Glomerular endothelial cell (primary cell): Measurements from ENCODE around the gene SYCE3. TPM values are rescaled to one million over a fixed set of nuclear protein-coding genes. Genes with fewer than 3 reads are reported as not detected.
"Not testable (repeated sequence)": the region's sequence is repeated elsewhere in the genome, so short reads cannot be mapped to it uniquely, and the experiment has no call there.

Experiments
- DNase-seq: peaks from one replicate; pipeline ENCODE4 v3.0.0-alpha.2; 2011; ENCODE audit warnings: low read depth, low spot score; ENCODE audit errors: extremely low read depth
- total RNA-seq: library from RNA; depleted of rRNA; stranded (reverse); fragments of >200 nt; gene quantifications from 2 replicates; pipeline ENCODE4 v1.2.3, GENCODE V29; 2015

SYCE3 gene
- total RNA-seq, 1 donor from 2014 or later, result 2.6 TPM

GRCh38 chr22:50551160-50551752 is 11.5 kb downstream of the SYCE3 start:
- no peak for DNase-seq

DNA sequence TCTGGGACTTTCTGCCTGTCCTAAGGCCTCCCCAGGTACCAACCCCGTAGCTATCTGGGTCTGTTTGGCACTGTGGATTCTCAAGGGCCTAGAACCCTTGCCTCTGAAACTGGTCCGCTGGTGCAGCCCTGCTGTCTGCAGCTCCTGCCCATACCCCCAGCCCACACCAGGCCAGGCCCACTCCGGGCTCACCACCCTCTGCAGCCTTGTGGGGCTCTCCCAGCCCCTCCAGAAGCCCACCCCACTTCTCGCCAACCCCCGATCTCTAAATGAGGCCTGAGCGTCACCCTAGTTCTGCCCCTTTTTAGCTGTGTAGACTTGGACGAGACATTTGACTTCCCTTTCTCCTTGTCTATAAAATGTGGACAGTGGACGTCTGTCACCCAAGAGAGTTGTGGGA is 12.3 kb downstream of the SYCE3 start:
- DNase-seq, result no peak

DNA sequence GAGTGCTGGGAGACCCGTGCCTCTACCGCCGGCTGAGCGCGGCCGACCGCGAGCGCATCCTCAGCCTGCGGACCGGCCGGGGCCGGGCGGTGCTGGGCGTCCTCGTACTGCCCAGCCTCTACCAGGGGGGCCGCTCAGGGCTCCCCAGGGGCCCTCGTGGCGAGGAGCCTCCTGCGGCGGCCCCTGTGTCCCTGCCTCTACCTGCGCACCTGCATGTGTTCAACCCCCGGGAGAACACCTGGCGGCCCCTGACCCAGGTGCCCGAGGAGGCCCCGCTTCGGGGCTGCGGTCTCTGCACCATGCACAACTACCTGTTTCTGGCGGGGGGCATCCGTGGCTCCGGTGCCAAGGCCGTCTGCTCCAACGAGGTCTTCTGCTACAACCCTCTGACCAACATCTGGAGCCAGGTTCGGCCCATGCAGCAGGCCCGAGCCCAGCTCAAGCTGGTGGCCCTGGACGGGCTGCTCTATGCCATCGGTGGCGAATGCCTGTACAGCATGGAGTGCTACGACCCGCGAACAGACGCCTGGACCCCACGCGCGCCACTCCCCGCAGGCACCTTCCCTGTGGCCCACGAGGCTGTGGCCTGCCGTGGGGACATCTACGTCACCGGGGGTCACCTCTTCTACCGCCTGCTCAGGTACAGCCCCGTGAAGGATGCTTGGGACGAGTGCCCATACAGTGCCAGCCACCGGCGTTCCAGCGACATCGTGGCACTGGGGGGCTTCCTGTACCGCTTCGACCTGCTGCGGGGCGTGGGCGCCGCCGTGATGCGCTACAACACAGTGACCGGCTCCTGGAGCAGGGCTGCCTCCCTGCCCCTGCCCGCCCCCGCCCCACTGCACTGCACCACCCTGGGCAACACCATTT is 13.6 kb downstream of the SYCE3 start:
- DNase-seq, result no peak

DNA sequence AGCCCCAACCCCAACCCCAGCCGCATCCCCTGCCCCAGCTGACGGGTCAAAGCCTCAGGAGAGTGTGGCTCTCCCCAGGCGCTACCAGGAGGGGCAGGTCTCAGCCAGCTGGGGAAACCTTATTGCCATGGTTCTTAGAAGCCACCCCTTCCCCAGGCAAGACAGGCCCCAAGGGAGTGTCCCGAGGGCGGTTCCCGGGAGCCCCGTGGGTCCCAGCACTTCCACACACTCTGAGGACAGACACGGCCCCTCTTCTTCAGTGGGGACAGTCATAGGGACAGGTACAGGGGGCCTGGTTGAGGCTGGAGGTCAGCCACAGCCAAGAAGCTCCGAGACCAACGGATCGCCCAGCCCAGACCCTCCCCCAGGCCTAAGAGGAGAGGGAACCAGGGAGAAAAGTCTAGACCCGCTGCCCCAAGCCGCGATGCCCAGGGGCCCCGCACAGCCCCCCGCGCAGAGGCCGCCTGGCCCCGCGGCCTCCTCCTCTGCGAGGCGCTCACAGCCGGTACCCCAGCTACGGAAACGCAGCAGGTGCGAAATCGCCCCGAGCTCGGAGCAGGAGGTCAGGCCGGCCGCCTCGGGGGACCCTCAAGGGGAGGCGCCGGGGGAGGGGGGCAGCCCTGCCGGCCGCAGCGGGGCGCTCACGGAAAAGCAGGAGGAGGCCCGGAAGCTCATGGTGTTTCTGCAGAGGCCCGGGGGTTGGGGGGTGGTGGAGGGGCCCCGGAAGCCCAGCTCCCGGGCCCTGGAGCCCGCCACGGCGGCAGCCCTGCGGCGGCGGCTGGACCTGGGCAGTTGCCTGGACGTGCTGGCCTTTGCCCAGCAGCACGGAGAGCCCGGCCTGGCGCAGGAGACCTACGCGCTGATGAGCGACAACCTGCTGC is 14.4 kb downstream of the SYCE3 start:
- no peak for DNase-seq

DNA sequence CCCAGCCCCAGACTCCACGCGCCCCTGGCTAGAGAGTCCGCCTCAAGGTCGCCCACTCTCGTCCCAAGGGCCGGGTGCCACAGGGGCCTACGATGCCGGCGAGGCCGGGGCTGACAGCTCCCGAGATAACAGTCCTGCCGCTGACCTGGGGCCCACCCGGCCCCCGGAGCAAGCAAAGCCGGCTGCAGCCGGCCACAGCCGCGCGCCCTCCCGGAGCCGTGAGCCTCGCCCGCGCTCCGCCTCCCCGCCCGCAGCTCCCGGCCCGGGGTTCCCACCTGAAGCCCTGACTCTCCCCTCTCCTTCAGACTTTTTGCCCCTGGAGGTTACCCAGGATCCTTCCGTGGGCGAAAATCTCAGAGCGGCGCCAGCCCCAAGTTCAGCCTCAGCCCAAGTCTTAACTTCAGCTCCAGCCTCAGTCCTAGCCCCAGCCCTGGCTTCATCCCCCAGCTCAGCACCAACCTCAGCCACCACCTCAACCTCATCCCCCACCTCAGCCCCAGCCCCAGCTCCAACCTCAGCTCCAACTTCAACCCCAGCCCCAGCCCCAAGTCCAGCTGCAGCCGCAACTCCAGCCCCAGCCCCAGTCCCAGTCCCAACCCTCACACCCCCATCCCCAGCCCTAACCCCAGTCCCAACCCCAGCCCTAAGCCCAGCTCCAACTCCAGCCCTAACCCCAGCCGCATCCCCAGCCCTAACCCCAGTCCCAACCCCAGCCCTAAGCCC is 15.3 kb downstream of the SYCE3 start:
- DNase-seq, result no peak

GRCh38 chr22:50546326-50547262 is 16.1 kb downstream of the SYCE3 start:
- no peak for DNase-seq

- DNase-seq, result no peak
Measured at GRCh38 chr22:50545522-50546325, 17.0 kb downstream of the SYCE3 start, which contains the start of gene KLHDC7B. KLHDC7B (plus strand) TSS chr22:50545899; CDS start chr22:50546244, 345 bp downstream.

- no peak for DNase-seq
Measured at GRCh38 chr22:50544746-50545253, 17.9 kb downstream of the SYCE3 start.

DNA sequence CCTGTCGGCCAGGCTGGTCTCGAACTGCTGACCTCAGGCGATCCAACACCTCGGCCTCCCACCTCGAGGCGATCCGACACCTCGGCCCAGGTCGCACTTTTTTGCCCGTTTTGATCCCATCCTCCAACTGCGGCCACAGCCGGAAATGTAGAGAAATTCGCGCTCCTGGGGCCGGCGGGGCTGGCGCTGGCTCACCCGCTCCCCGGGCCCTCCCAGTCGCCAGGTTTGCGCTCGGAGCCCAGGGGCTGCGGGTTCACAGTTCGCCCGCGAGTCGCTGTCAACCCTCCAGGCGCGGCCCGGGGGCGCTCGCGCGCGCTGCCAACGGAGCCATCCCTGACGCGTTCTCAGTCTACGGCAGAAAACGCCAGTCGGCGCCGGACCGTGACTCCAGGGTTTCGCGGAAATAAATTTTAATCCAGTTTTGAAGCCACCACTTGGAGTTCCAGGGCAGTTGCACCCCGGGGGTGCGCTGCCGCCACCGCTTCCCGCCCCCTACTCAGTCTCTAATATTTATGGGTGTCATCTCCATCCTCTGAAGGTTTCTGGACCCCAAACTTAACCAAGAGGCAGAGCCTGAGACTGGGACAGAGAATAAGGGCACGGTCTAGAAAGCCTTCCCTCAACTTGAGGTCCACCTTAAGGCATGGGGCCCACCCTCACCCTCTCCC is 18.5 kb downstream of the SYCE3 start:
- DNase-seq, result no peak

DNA sequence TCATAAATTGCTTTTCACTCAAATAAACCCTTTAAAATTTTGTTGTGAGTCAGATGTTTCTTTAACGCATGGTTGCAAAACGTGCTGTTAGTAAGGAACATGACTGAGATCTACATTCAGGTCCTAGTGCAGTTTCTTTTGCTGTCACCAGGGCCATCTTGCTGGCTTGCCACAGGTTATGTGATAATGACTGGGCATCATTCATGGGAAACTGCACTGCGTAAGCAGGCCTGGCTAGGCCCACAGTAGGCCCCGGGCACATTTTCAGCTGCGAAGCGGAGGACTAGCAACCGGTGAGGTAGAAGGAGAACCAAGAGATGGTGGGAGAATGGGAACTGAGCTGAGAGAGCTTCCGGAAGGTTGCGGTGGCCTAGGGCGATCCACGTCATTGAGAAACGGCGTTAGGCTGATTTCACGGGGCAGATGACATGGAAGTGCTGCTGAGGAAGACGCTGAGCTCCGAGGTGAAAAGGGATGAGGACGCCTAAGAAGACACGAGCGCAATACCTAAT is 20.2 kb downstream of the SYCE3 start:
- DNase-seq, result no peak

GRCh38 chr22:50541667-50542026 is 21.1 kb downstream of the SYCE3 start:
- DNase-seq, result not testable (repeated sequence)

GRCh38 chr22:50540381-50540780 is 22.3 kb downstream of the SYCE3 start:
- no peak for DNase-seq

GRCh38 chr22:50537765-50538164 is 25.0 kb downstream of the SYCE3 start:
- DNase-seq, result no peak

DNA sequence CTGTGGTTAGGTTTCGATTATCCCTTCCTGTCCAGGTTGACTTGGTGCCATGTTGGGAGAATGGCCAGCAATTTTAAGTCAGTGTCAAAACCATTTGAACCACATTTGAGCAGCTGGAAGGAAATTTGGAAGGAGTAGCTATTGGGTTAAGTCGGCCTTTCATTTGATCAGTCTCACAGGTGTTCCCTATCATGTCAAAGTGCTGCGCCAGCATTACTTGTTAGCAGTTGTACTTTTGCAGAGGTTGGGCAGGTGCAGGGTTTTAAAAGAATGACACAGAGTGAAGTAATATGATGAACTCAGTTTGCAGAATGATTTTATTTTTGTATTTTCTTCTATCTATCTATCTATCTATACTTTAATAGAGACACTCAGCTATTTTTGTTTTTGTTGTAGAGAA is 26.5 kb downstream of the SYCE3 start:
- DNase-seq, result no peak

DNA sequence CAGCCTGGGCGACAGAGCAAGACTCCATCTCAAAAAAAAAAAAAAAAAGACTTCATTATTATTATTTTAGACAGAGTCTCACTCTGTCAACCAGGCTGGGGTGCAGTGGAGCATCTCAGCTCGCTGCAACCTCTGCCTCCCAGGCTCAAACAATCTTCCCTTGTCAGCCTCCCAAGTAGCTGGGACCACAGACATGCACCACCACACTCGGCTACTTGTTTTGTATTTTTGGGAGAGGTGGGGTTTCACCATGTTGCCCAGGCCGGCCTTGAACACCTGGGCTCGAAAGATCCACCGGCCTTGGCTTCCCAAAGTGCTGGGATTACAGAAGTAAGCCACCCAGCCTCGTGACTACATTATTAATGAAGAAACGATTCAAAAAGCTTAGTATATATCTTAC is 27.6 kb downstream of the SYCE3 start:
- no peak for DNase-seq

DNA sequence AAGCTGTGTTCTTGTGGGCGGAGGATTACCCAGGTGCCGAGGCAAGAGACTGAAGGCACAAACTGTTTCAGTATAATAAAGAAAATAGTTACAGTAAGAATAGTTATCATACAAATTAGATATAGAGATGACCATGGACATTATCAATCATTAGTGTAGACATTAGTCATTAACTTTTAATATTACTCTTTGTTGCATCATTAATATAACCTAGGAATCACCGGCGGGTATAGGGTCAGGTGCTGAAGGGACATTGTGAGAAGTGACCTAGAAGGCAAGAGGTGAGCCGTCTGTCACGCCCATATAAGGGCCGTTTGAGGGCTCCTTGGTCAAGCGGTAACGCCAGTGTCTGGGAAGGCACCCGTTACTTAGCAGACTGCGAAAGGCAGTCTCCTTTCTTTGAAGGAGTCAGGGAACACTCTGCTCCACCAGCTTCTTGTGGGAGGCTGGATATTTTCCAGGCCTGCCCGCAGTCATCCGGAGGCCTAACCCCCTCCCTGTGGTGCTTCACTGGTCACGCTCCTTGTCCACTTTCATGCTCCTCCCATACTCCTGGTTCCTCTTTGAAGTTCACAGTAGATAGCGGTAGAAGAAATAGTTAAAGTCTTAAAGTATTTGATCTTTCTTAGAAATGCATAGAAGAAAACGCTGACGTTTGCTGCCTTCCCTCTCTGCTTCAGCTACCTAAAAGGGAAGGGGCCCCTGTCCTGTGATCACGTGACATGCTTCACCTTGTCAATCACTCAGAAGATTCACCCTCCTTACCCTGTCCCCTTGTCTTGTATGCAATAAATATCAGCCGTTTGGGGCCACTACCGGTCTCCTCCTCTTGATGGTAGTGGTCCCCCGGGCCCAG is 28.6 kb downstream of the SYCE3 start:
- DNase-seq, result not testable (repeated sequence)
